HepG2 (cell line): Measurements from ENCODE around the gene ST6GALNAC6. TPM values are rescaled to one million over a fixed set of nuclear protein-coding genes. Genes with fewer than 3 reads are reported as not detected.

Source experiments
- ASH2L ChIP-seq: fragments of 300-600, 200-600 bp; sonication (generic); IDR thresholded peaks from 2 replicates; pipeline ENCODE4 v1.7.0; 2017; ENCODE audit warnings: low read depth, mild to moderate bottlenecking, moderate library complexity, mixed read lengths, low read length; ENCODE audit not compliant: insufficient read length
- ATF3 ChIP-seq: sonication (generic); formaldehyde crosslinking; IDR thresholded peaks from 2 replicates; pipeline ENCODE4 v1.4.0; 2020; ENCODE audit warnings: missing genetic modification reagents
- FOXK1 ChIP-seq: sonication (generic); formaldehyde crosslinking; IDR thresholded peaks from 2 replicates; pipeline ENCODE4 v1.4.0; 2020; ENCODE audit warnings: low read depth, missing genetic modification reagents, borderline replicate concordance
- GATAD2A ChIP-seq: IDR thresholded peaks from 2 replicates; pipeline ENCODE4 v1.6.1; 2016
- GMEB2 ChIP-seq: IDR thresholded peaks from 2 replicates; pipeline ENCODE4 v1.6.1; 2016; ENCODE audit warnings: missing biosample characterization, missing genetic modification reagents, low read depth
- HNRNPUL1 ChIP-seq: fragments of 200-400 bp; formaldehyde crosslinking; IDR thresholded peaks from 2 replicates; pipeline ENCODE4 v1.6.1; 2017; ENCODE audit warnings: low read depth, mild to moderate bottlenecking, low read length, moderate library complexity
- IKZF1 ChIP-seq: fragments of 450-650 bp; IDR thresholded peaks from 2 replicates; pipeline ENCODE4 v1.7.1; 2016
- KDM2A ChIP-seq: sonication (generic); formaldehyde crosslinking; IDR thresholded peaks from 2 replicates; pipeline ENCODE4 v1.4.0; 2020; ENCODE audit warnings: low read depth, missing genetic modification reagents, borderline replicate concordance
- KDM5B ChIP-seq: sonication (generic); formaldehyde crosslinking; IDR thresholded peaks from 2 replicates; pipeline ENCODE4 v1.4.0; 2020; ENCODE audit warnings: missing genetic modification reagents, mild to moderate bottlenecking, borderline replicate concordance
- MEF2D ChIP-seq: sonication (generic); formaldehyde crosslinking; IDR thresholded peaks from 2 replicates; pipeline ENCODE4 v1.5.1; 2020; ENCODE audit warnings: mild to moderate bottlenecking, missing genetic modification reagents
- MIER3 ChIP-seq: IDR thresholded peaks from 2 replicates; pipeline ENCODE4 v1.6.1; 2016; ENCODE audit warnings: missing compliant biosample characterization, borderline replicate concordance
- MNT ChIP-seq: fragments of 450-650 bp; IDR thresholded peaks from 2 replicates; pipeline ENCODE4 v1.6.1; 2016
- NKX3-1 ChIP-seq: sonication (generic); formaldehyde crosslinking; IDR thresholded peaks from 2 replicates; pipeline ENCODE4 v1.5.0; 2020; ENCODE audit warnings: missing genetic modification reagents
- RBAK ChIP-seq: sonication (generic); formaldehyde crosslinking; IDR thresholded peaks from 2 replicates; pipeline ENCODE4 v1.5.1; 2020; ENCODE audit warnings: mild to moderate bottlenecking, missing genetic modification reagents
- SALL2 ChIP-seq: sonication (generic); formaldehyde crosslinking; IDR thresholded peaks from 2 replicates; pipeline ENCODE4 v1.8.1; 2023; ENCODE audit warnings: mild to moderate bottlenecking, missing genetic modification reagents, inconsistent platforms
- SRSF4 ChIP-seq: fragments of 200-400 bp; formaldehyde crosslinking; IDR thresholded peaks from one replicate; pipeline ENCODE4 v1.6.1; 2018; ENCODE audit warnings: mild to moderate bottlenecking, low read depth, low read length, moderate library complexity; ENCODE audit not compliant: poor library complexity, severe bottlenecking
- SYNCRIP ChIP-seq: fragments of 200-400 bp; formaldehyde crosslinking; IDR thresholded peaks from 2 replicates; pipeline ENCODE4 v1.6.1; 2018; ENCODE audit warnings: mild to moderate bottlenecking, low read depth, low read length; ENCODE audit not compliant: insufficient read depth
- TIGD3 ChIP-seq: sonication (generic); formaldehyde crosslinking; IDR thresholded peaks from 2 replicates; pipeline ENCODE4 v1.5.1; 2020; ENCODE audit warnings: mild to moderate bottlenecking, missing genetic modification reagents, borderline replicate concordance
- WIZ ChIP-seq: sonication (generic); formaldehyde crosslinking; IDR thresholded peaks from 2 replicates; pipeline ENCODE4 v1.5.1; 2020; ENCODE audit warnings: mild to moderate bottlenecking, missing genetic modification reagents
- ZBTB1 ChIP-seq: sonication (generic); formaldehyde crosslinking; IDR thresholded peaks from 2 replicates; pipeline ENCODE4 v1.4.0; 2020; ENCODE audit warnings: missing genetic modification reagents, borderline replicate concordance
- ZNF138 ChIP-seq: sonication (generic); formaldehyde crosslinking; IDR thresholded peaks from 2 replicates; pipeline ENCODE4 v1.5.0; 2020; ENCODE audit warnings: mild to moderate bottlenecking, low read depth, missing genetic modification reagents
- ZNF160 ChIP-seq: sonication (generic); formaldehyde crosslinking; IDR thresholded peaks from 2 replicates; pipeline ENCODE4 v1.8.0; 2022; ENCODE audit warnings: mild to moderate bottlenecking, inconsistent platforms, missing genetic modification reagents
- ZNF256 ChIP-seq: sonication (generic); formaldehyde crosslinking; conservative IDR thresholded peaks from 2 replicates; pipeline ENCODE4 v1.4.0; 2020; ENCODE audit warnings: missing genetic modification reagents
- ZNF546 ChIP-seq: sonication (generic); formaldehyde crosslinking; conservative IDR thresholded peaks from 2 replicates; pipeline ENCODE4 v1.8.1; 2023; ENCODE audit warnings: mild to moderate bottlenecking, missing genetic modification reagents
- ZNF841 ChIP-seq: sonication (generic); formaldehyde crosslinking; IDR thresholded peaks from 2 replicates; pipeline ENCODE4 v1.8.1; 2023; ENCODE audit warnings: missing genetic modification reagents, borderline replicate concordance
- polyA plus RNA-seq, 8 experiments: library from polyadenylated mRNA; depleted of rRNA in 3 of 8; stranded (reverse) in 7 of 8; unstranded in 1 of 8; fragments of >200 nt; fragmentation: Illumina TruSeq in 4 of 8; extraction: Trizol in 4 of 8; gene quantifications; 2 replicates each; pipeline versions ENCODE4 v1.2.1 to v1.2.3, GENCODE V29; 2011 to 2016; ENCODE audit warnings: low read depth in 4 of 8, missing spikeins in 1 of 8, mixed read lengths in 1 of 8; ENCODE audit not compliant: insufficient read depth in 1 of 8
- total RNA-seq, 5 experiments: library from RNA; depleted of rRNA; stranded (reverse); fragments of >200 nt; fragmentation: Illumina TruSeq; extraction: Trizol; gene quantifications; 2 replicates each; pipeline ENCODE4 v1.2.3, GENCODE V29; 2016; ENCODE audit warnings: low read depth in 1 of 5

The ST6GALNAC6 gene
- total and polyA plus RNA-seq, 2 of the 13 experiments (the other 11 are each of a cell fraction or from before 2014, with no cell fraction given), result 18.5 to 65.4 TPM

DNA sequence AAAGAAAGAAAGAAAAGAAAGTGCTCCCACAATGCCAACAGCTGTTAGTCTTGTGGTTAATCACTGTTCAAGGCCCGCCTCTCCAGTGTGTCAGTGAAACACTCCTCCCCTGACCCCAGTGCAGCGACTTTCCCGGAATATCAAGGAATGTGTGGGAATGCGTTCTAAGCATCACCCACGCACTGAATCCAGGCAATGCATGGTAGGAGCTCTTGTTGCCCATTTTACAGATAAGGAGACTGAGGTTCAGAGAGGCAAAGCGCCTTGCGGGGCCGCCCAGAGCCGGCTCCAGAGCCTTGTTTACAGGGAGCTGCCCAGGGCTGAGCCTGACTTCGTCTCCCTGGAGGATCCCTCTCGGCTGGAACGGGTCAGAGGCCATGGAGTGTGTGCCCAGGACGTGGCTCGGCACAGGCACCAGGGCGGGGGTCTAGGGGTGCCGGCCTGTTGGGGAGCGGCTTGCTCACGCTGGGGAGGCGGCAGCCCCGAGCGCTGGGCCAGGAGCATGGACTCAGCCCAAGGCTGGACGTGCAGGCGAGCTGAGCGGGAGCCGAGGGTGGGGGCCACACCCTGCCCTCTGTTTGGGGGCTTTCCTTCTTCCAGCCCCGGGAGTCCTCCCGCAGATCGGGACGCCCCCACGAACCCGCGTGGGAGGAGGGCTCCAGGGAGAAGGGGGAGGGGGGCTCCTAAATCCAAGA lies 823 bp downstream of the ST6GALNAC6 start (continued):
- no peak for TF ChIP-seq GMEB2 (CRISPR knock-in tag)
- no peak for TF ChIP-seq MNT
- TF ChIP-seq KDM2A (CRISPR knock-in tag), result peak; percentile 33; the same call in 1 of the 2 replicates
- peak; percentile 42; the same call in 1 of the 2 replicates for TF ChIP-seq GATAD2A (CRISPR knock-in tag)
- no peak for TF ChIP-seq ZNF841 (CRISPR knock-in tag)
- TF ChIP-seq FOXK1 (CRISPR knock-in tag), result peak; percentile 18; the same call in 1 of the 2 replicates
- TF ChIP-seq ZNF160 (CRISPR knock-in tag), result no peak
- no peak for TF ChIP-seq SYNCRIP
- peak; percentile 75; the same call in 1 of the 2 replicates for TF ChIP-seq ZNF138 (CRISPR knock-in tag)
- no peak for TF ChIP-seq HNRNPUL1
- no peak for TF ChIP-seq ATF3 (CRISPR knock-in tag)
- TF ChIP-seq ASH2L, result peak; percentile 45
- no peak for TF ChIP-seq SALL2
- TF ChIP-seq ZNF546 (CRISPR knock-in tag), result no peak
- no peak for TF ChIP-seq TIGD3 (CRISPR knock-in tag)
- no peak for TF ChIP-seq IKZF1
- no peak for TF ChIP-seq WIZ (CRISPR knock-in tag)
- TF ChIP-seq ZBTB1, result no peak
- no peak for TF ChIP-seq MIER3 (CRISPR knock-in tag)
- peak; percentile 40; the same call in 1 of the 2 replicates for TF ChIP-seq MEF2D
- TF ChIP-seq RBAK (CRISPR knock-in tag), result no peak
- no peak for TF ChIP-seq KDM5B
- no peak; the same call in 1 of the 2 replicates for TF ChIP-seq ZNF256 (CRISPR knock-in tag)
- no peak for TF ChIP-seq SRSF4
- no peak for TF ChIP-seq NKX3-1 (CRISPR knock-in tag)
